HG03354 (cell line): Measurements from ENCODE around the gene NDUFA7.
"Not testable (repeated sequence)": the region's sequence is repeated elsewhere in the genome, so short reads cannot be mapped to it uniquely, and the experiment has no call there.

Source experiments
- ATAC-seq: cut with Tn5 transposase; IDR thresholded peaks from one replicate; pipeline ENCODE4 v1.9.1; 2021; ENCODE audit warnings: mild to moderate bottlenecking; ENCODE audit not compliant: unreplicated experiment, poor library complexity, severe bottlenecking

Gene NDUFA7

GRCh38 chr19:8321067-8321985 is at the start of gene NDUFA7, which contains the start of gene RPS28:
Gene NDUFA7, minus strand, starts transcription at chr19:8321375. Its CDS starts 17 bp downstream, at chr19:8321358.
Gene RPS28, plus strand, starts transcription at chr19:8321496. Its CDS starts 35 bp downstream, at chr19:8321531.
- ATAC-seq, result peak; percentile 90

- no peak for ATAC-seq
Measured at GRCh38 chr19:8370176-8371010, 49.2 kb upstream of the NDUFA7 start.

GRCh38 chr19:8367327-8368001 is 46.3 kb upstream of the NDUFA7 start:
- no peak for ATAC-seq

GRCh38 chr19:8366961-8367326 is 45.8 kb upstream of the NDUFA7 start:
- no peak for ATAC-seq

GRCh38 chr19:8366121-8366581 is 45.0 kb upstream of the NDUFA7 start:
- no peak for ATAC-seq

GRCh38 chr19:8363803-8364771 is 42.9 kb upstream of the NDUFA7 start, which contains the start of gene ANGPTL4:
Gene ANGPTL4, plus strand, starts transcription at chr19:8364155. Its CDS starts 167 bp downstream, at chr19:8364322.
- ATAC-seq, result no peak

GRCh38 chr19:8361921-8362793 is 41.0 kb upstream of the NDUFA7 start:
- no peak for ATAC-seq

GRCh38 chr19:8360196-8360595 is 39.0 kb upstream of the NDUFA7 start:
- ATAC-seq, result no peak

- no peak for ATAC-seq
Measured at GRCh38 chr19:8358948-8359347, 37.8 kb upstream of the NDUFA7 start.

GRCh38 chr19:8357007-8357521 is 35.9 kb upstream of the NDUFA7 start:
- ATAC-seq, result no peak

GRCh38 chr19:8355631-8356402 is 34.6 kb upstream of the NDUFA7 start:
- ATAC-seq, result no peak

- ATAC-seq, result not testable (repeated sequence)
Measured at GRCh38 chr19:8352845-8353244, 31.7 kb upstream of the NDUFA7 start.

GRCh38 chr19:8352134-8352827 is 31.1 kb upstream of the NDUFA7 start:
- no peak for ATAC-seq

- ATAC-seq, result not testable (repeated sequence)
Measured at GRCh38 chr19:8349629-8350372, 28.6 kb upstream of the NDUFA7 start.

GRCh38 chr19:8343483-8343844 is 22.3 kb upstream of the NDUFA7 start:
- ATAC-seq, result no peak
